ENCODE results near the gene EVA1C. TPM values are rescaled to one million over a fixed set of nuclear protein-coding genes. Genes with fewer than 3 reads are reported as not detected.
A peak's percentile ranks its signal among the peaks of the same experiment; 100 is the strongest.

EVA1C gene
- polyA plus RNA-seq, 1 of the 3 experiments (the other 2 are of a cell fraction) = 10.1 TPM

GRCh38 chr21:32463367-32463766 lies 50.9 kb downstream of the EVA1C start:
- H3K79me2 ChIP-seq (ENCODE audit: insufficient read depth) = peaks cover 18% of the 10 kb centered on the region; the same call in 1 of the 2 replicates
- TF ChIP-seq GABPA (IDR thresholded peaks at IDR 0.05; ENCODE audit: low read depth) = no peak
- TF ChIP-seq USF1 (IDR thresholded peaks at IDR 0.05; ENCODE audit: borderline replicate concordance, low read depth) = no peak
- no peak for TF ChIP-seq USF2 (IDR thresholded peaks at IDR 0.05; ENCODE audit: borderline replicate concordance, low read depth, low read length)
- no peak for TF ChIP-seq NFIC (IDR thresholded peaks at IDR 0.05; ENCODE audit: borderline replicate concordance)
- no peak for TF ChIP-seq MEF2A (IDR thresholded peaks at IDR 0.05; ENCODE audit: borderline replicate concordance, low read depth)
- TF ChIP-seq SMC3 (IDR thresholded peaks at IDR 0.05; ENCODE audit: low read depth, low read length) = no peak
- no peak for TF ChIP-seq GATA2 (CRISPR knock-in tag; IDR thresholded peaks at IDR 0.05)
- no peak for TF ChIP-seq FOXJ3 (CRISPR knock-in tag; IDR thresholded peaks at IDR 0.05)
- no peak for TF ChIP-seq RXRA (IDR thresholded peaks at IDR 0.05; ENCODE audit: borderline replicate concordance, low read depth)
- TF ChIP-seq EZH2phosphoT487 (IDR thresholded peaks at IDR 0.05; ENCODE audit: borderline replicate concordance, low read depth) = no peak
- TF ChIP-seq PBX3 (IDR thresholded peaks at IDR 0.05) = no peak
- 75% methylated on average over 7 of the region's 7 CpGs for WGBS (ENCODE audit: low lambda C conversion rate)
- DNase-seq = no peak
- no peaks in the 10 kb centered on the region for H3K9me2 ChIP-seq
- POLR2A ChIA-PET = no interaction called here
- no peaks in the 10 kb centered on the region for H3K27me3 ChIP-seq (ENCODE audit: insufficient read depth)
- H3K4me3 ChIP-seq (ENCODE audit: low read depth in 2 of 2, low read length in 1 of 2) = no peak overlapping the region
- peaks cover 0 to 13% of the 10 kb centered on the region in 2 experiments for H3K36me3 ChIP-seq (replicated peaks in 1 of 2; ENCODE audit: control insufficient read depth in 1 of 2, insufficient read depth in 2 of 2, low read length in 1 of 2)
- 0 out of 2 replicates have a peak overlapping the region, but pooled peaks have one; percentile 53 for H3K4me2 ChIP-seq
- H3K27ac ChIP-seq (ENCODE audit: low read depth in 2 of 2, low read length in 1 of 2) = peak overlapping the region; percentile 68 to 98; a peak in 3 of 4 replicates
- no peaks in the 10 kb centered on the region for H3K9me3 ChIP-seq
- CTCF ChIA-PET = no interaction called here
- peaks cover 0 to 18% of the 10 kb centered on the region in 2 experiments; a peak in 2 of 4 replicates for H3K4me1 ChIP-seq (ENCODE audit: control insufficient read depth in 1 of 2, insufficient read depth in 2 of 2, low read depth in 1 of 2, low read length in 1 of 2)
- peak overlapping the region; percentile 67; the same call in 1 of the 2 replicates for H3K9ac ChIP-seq
- H2AFZ ChIP-seq (ENCODE audit: low read depth) = no peak overlapping the region
- no peaks in the 10 kb centered on the region for H4K20me1 ChIP-seq (ENCODE audit: insufficient read depth)
- peaks cover 26% of the 10 kb centered on the region for H3F3A ChIP-seq (replicated peaks; ENCODE audit: insufficient read depth)

- WGBS (ENCODE audit: low lambda C conversion rate) = 31% methylated on average over 8 of the region's 8 CpGs
- peaks cover 18% of the 10 kb centered on the region; the same call in 1 of the 2 replicates for H3K79me2 ChIP-seq (ENCODE audit: insufficient read depth)
- peak overlapping the region; percentile 68 to 98; a peak in 3 of 4 replicates for H3K27ac ChIP-seq (ENCODE audit: low read depth in 2 of 2, low read length in 1 of 2)
- peak overlapping the region; percentile 54; the same call in 1 of the 2 replicates for H2AFZ ChIP-seq (ENCODE audit: low read depth)
- CTCF ChIA-PET = no interaction called here
- H3F3A ChIP-seq (replicated peaks; ENCODE audit: insufficient read depth) = peaks cover 26% of the 10 kb centered on the region
- H3K36me3 ChIP-seq (replicated peaks in 1 of 2; ENCODE audit: control insufficient read depth in 1 of 2, insufficient read depth in 2 of 2, low read length in 1 of 2) = peaks cover 0 to 11% of the 10 kb centered on the region in 2 experiments
- peaks cover 0 to 18% of the 10 kb centered on the region in 2 experiments; a peak in 2 of 4 replicates for H3K4me1 ChIP-seq (ENCODE audit: control insufficient read depth in 1 of 2, insufficient read depth in 2 of 2, low read depth in 1 of 2, low read length in 1 of 2)
- H3K9me3 ChIP-seq = no peaks in the 10 kb centered on the region
- H3K9ac ChIP-seq = peak overlapping the region; percentile 67
- H3K4me2 ChIP-seq = peak overlapping the region; percentile 53
- H3K4me3 ChIP-seq (ENCODE audit: low read depth in 2 of 2, low read length in 1 of 2) = no peak overlapping the region
- no peaks in the 10 kb centered on the region for H4K20me1 ChIP-seq (ENCODE audit: insufficient read depth)
- no peaks in the 10 kb centered on the region for H3K27me3 ChIP-seq (ENCODE audit: insufficient read depth)
- DNase-seq = no peak
- H3K9me2 ChIP-seq = no peaks in the 10 kb centered on the region
- POLR2A ChIA-PET = no interaction called here
- TF ChIP-seq YY1 (IDR thresholded peaks at IDR 0.05; ENCODE audit: low read depth) (no peak; the same call in 1 of the 2 replicates), FOXJ3 (CRISPR knock-in tag; IDR thresholded peaks at IDR 0.05) (no peak), MAX (IDR thresholded peaks at IDR 0.05; ENCODE audit: low read depth) (peak; percentile 68), FOSL2 (IDR thresholded peaks at IDR 0.05; ENCODE audit: borderline replicate concordance, low read depth) (peak; percentile 75), FOXM1 (IDR thresholded peaks at IDR 0.05; ENCODE audit: low read depth) (no peak), TAF1 (IDR thresholded peaks at IDR 0.05; ENCODE audit: borderline replicate concordance, low read depth, low read length) (no peak), JUND (IDR thresholded peaks at IDR 0.05) (peak; percentile 79), USF1 (IDR thresholded peaks at IDR 0.05; ENCODE audit: borderline replicate concordance, low read depth) (no peak), EZH2phosphoT487 (IDR thresholded peaks at IDR 0.05; ENCODE audit: borderline replicate concordance, low read depth) (no peak), RXRA (IDR thresholded peaks at IDR 0.05; ENCODE audit: borderline replicate concordance, low read depth) (peak; percentile 43; the same call in 1 of the 2 replicates), POLR2AphosphoS5 (IDR thresholded peaks at IDR 0.05; ENCODE audit: low read depth, low read length) (no peak), GABPA (IDR thresholded peaks at IDR 0.05; ENCODE audit: low read depth) (no peak), EP300 (IDR thresholded peaks at IDR 0.05; ENCODE audit: borderline replicate concordance in 1 of 2, low read depth in 1 of 2, low read length in 1 of 2) (0 out of 4 replicates have a peak, but pooled peaks of 1 of the 2 experiments have one; percentile 5), SMC3 (IDR thresholded peaks at IDR 0.05; ENCODE audit: low read depth, low read length) (no peak), PBX3 (IDR thresholded peaks at IDR 0.05) (peak; percentile 54)
Measured at GRCh38 chr21:32463889-32464300, 51.4 kb downstream of the EVA1C start.
